HEK293 (cell line): ENCODE data around the gene C2CD4C.

ENCODE experiments used
- CTCF ChIA-PET: fragments of 350-600 bp; formaldehyde crosslinking; extraction: SDS; loops from one replicate; lab custom pipeline; 2021; ENCODE audit warnings: antibody characterized with exemption; lab: Yijun Ruan, JAX
- POLR2A ChIA-PET: fragments of 300-600 bp; formaldehyde crosslinking; extraction: SDS; loops from one replicate; lab custom pipeline; 2020; ENCODE audit warnings: antibody characterized with exemption, inconsistent platforms; lab: Yijun Ruan, JAX
- H3K27ac ChIP-seq: fragments of 200-500 bp; sonication (Bioruptor generic); 2 replicates; pipeline ENCODE4 v1.5.1; 2014; ENCODE audit warnings: low read depth, low read length, control low read depth, inconsistent platforms; ENCODE audit errors: extremely low read depth
- H3K36me3 ChIP-seq, 2 experiments: fragments of 200-500 bp in 1 of 2; sonication (Bioruptor generic) in 1 of 2; 1 replicate in 1 of 2; 2 replicates in 1 of 2; pipeline ENCODE4 v1.5.1; 2014 to 2017; ENCODE audit warnings: inconsistent platforms in 2 of 2, low read length in 2 of 2; ENCODE audit not compliant: control insufficient read depth in 2 of 2, insufficient read depth in 1 of 2
- H3K4me1 ChIP-seq: fragments of 200-500 bp; sonication (Bioruptor generic); 2 replicates; pipeline ENCODE4 v1.5.1; 2014; ENCODE audit warnings: mild to moderate bottlenecking, low read length, inconsistent platforms; ENCODE audit not compliant: control insufficient read depth, insufficient read depth
- H3K4me3 ChIP-seq: 2 replicates; pipeline ENCODE4 v1.5.1; 2011; ENCODE audit warnings: low read depth, mild to moderate bottlenecking, control low read depth, low read length, moderate library complexity
- H3K9me3 ChIP-seq: fragments of 200-500 bp; sonication (Bioruptor generic); 2 replicates; pipeline ENCODE4 v1.5.1; 2014; ENCODE audit warnings: low read depth, low read length, inconsistent platforms; ENCODE audit not compliant: control insufficient read depth, insufficient read depth
- ELK4 ChIP-seq: IDR thresholded peaks from 2 replicates; pipeline ENCODE4 v1.6.1; 2011; ENCODE audit warnings: mild to moderate bottlenecking, low read depth, low read length, borderline replicate concordance
- GFI1B ChIP-seq: fragments of 450-650 bp; formaldehyde crosslinking; IDR thresholded peaks from 2 replicates; pipeline ENCODE4 v1.5.1; 2016; ENCODE audit warnings: missing biosample characterization, missing genetic modification characterization
- GLI4 ChIP-seq: fragments of 450-650 bp; formaldehyde crosslinking; IDR thresholded peaks from 2 replicates; pipeline ENCODE4 v1.5.1; 2016; ENCODE audit warnings: missing biosample characterization, missing genetic modification characterization
- GLIS2 ChIP-seq: fragments of 450-650 bp; formaldehyde crosslinking; IDR thresholded peaks from 2 replicates; pipeline ENCODE4 v1.5.1; 2016; ENCODE audit warnings: missing biosample characterization, missing genetic modification characterization
- HOXA7 ChIP-seq: sonication (generic); formaldehyde crosslinking; IDR thresholded peaks from 2 replicates; pipeline ENCODE4 v1.8.1; 2022; ENCODE audit warnings: missing genetic modification reagents, borderline replicate concordance
- SALL2 ChIP-seq: fragments of 450-650 bp; formaldehyde crosslinking; IDR thresholded peaks from 2 replicates; pipeline ENCODE4 v1.5.0; 2017; ENCODE audit warnings: missing biosample characterization, mild to moderate bottlenecking, missing genetic modification characterization, borderline replicate concordance
- TCF7L2 ChIP-seq: IDR thresholded peaks from 2 replicates; pipeline ENCODE4 v1.6.1; 2011; ENCODE audit warnings: low read depth, mild to moderate bottlenecking, inconsistent platforms, low read length, moderate library complexity, borderline replicate concordance
- ZBTB1 ChIP-seq: fragments of 450-650 bp; formaldehyde crosslinking; IDR thresholded peaks from 2 replicates; pipeline ENCODE4 v1.5.1; 2016; ENCODE audit warnings: missing biosample characterization, missing genetic modification characterization
- ZNF366 ChIP-seq: fragments of 450-650 bp; formaldehyde crosslinking; conservative IDR thresholded peaks from 2 replicates; pipeline ENCODE4 v1.5.1; 2016; ENCODE audit warnings: missing biosample characterization, missing genetic modification characterization
- ZNF416 ChIP-seq: fragments of 450-650 bp; formaldehyde crosslinking; IDR thresholded peaks from 2 replicates; pipeline ENCODE4 v1.5.1; 2016; ENCODE audit warnings: missing biosample characterization, missing genetic modification characterization
- ZNF433 ChIP-seq: fragments of 450-650 bp; formaldehyde crosslinking; IDR thresholded peaks from 2 replicates; pipeline ENCODE4 v1.5.1; 2016; ENCODE audit warnings: missing biosample characterization, missing genetic modification characterization, low read depth
- ZNF561 ChIP-seq: fragments of 450-650 bp; IDR thresholded peaks from 2 replicates; pipeline ENCODE4 v1.5.1; 2018; ENCODE audit warnings: missing biosample characterization, missing genetic modification characterization, borderline replicate concordance
- ZNF843 ChIP-seq: fragments of 450-650 bp; formaldehyde crosslinking; IDR thresholded peaks from 2 replicates; pipeline ENCODE4 v1.5.1; 2016; ENCODE audit warnings: missing biosample characterization, missing genetic modification characterization
- TF ChIP-seq, protein P1 (sequence below): fragments of 450-650 bp; formaldehyde crosslinking; optimal IDR thresholded peaks from 2 replicates; pipeline ENCODE3; 2016; ENCODE audit warnings: missing biosample characterization, mild to moderate bottlenecking, missing genetic modification characterization
- TF ChIP-seq, protein P2 (sequence below): fragments of 450-650 bp; formaldehyde crosslinking; IDR thresholded peaks from 2 replicates; pipeline ENCODE4 v1.5.1; 2016; ENCODE audit warnings: missing biosample characterization, missing genetic modification characterization
- TF ChIP-seq, protein P3 (sequence below): fragments of 450-650 bp; formaldehyde crosslinking; IDR thresholded peaks from 2 replicates; pipeline ENCODE4 v1.5.1; 2016; ENCODE audit warnings: missing biosample characterization, missing genetic modification characterization

C2CD4C gene

DNA sequence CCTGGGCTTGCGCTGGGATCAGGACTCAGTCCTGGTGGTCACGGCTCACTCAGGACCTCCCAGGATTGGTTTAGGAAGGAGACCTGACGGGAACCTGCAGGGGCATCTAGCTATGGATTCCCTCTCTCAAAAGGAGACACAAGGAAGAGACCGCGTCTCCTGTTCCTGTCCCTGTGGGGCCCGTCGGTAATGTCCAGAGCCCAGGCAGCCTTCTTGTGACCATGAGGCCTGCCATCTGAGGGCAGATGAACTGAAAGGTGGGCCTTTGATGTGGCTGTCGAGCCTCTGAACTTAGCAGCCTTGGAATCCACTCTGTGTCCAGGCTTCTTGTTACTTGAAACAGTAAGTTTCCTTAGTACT, 32.9 kb downstream of the C2CD4C start:
- TF ChIP-seq SALL2 (no peak), ZNF416 (tag by site-specific recombination) (no peak), ZNF366 (tag by site-specific recombination) (no peak), GFI1B (tag by site-specific recombination) (no peak), ELK4 (no peak)
- TF ChIP-seq, protein P1, sequence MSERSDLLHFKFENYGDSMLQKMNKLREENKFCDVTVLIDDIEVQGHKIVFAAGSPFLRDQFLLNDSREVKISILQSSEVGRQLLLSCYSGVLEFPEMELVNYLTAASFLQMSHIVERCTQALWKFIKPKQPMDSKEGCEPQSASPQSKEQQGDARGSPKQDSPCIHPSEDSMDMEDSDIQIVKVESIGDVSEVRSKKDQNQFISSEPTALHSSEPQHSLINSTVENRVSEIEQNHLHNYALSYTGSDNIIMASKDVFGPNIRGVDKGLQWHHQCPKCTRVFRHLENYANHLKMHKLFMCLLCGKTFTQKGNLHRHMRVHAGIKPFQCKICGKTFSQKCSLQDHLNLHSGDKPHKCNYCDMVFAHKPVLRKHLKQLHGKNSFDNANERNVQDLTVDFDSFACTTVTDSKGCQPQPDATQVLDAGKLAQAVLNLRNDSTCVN, result no peak
- TF ChIP-seq, all 188 proteins: peak for 0
- no peak overlapping the region for H3K4me3 ChIP-seq
- no peaks in the 10 kb centered on the region for H3K36me3 ChIP-seq
- CTCF ChIA-PET, result no interaction called here
- no peak overlapping the region for H3K27ac ChIP-seq
- POLR2A ChIA-PET, result no interaction called here
- no peaks in the 10 kb centered on the region for H3K9me3 ChIP-seq
- H3K4me1 ChIP-seq, result no peaks in the 10 kb centered on the region

DNA sequence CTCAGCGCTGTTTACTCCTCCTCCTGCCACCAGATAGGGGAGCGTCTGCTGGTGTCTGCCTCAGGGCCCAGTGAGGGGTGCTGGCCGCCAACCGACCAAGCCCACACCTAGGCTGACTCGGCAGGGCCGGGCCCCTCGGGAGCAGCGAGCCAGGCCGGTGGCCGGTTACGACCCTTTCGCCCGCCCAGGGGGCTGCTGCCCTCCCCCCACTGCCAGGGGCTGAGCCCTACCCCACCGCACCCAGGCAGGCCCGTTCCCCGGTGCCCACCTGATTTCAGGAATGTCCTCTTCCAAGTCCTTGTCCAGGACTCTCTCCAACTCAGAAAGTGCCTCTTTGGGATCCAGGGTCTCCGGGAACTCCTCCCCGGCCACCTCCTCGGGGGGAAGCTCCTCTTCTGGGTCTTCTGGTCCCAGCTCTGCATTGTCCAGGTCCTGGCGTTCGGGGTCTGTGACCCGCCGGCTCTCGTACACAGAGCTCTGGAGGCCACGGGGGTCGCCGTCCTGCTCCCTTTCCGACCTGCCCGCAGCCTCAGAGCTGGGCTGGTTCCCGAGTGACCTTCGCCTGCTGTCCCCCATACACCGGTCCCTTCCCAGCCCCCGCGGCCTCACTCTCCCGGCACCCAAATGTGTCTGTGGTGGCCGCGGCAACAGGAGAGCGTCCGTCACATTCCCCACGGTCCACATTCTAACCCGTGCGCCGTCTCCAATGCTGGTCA, 33.4 kb downstream of the C2CD4C start:
- no peak for TF ChIP-seq ZBTB1 (tag by site-specific recombination)
- Histone ChIP-seq H3K9me3 (no peaks in the 10 kb centered on the region), H3K4me1 (no peaks in the 10 kb centered on the region), H3K4me3 (no peak overlapping the region), H3K36me3 (no peaks in the 10 kb centered on the region), H3K27ac (no peak overlapping the region)
- POLR2A ChIA-PET, result no interaction called here
- CTCF ChIA-PET, result no interaction called here

DNA sequence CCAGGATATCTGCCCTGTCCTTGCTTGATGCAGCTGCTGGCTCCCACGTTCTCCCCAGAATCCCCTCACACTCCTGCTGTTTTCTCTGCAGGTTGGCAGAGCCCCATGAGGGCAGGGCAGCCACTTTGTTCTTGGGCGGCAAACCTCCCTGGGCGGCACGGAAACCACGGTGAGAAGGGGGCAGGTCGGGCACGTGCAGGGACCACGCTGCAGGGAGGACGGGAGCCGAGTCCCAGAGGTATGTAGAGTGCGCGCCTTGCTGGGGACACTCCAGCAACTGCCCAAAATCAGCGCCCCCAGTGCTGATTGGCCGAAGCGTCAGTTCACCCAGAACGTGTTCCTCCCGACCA, 34.1 kb downstream of the C2CD4C start:
- Histone ChIP-seq H3K9me3 (no peaks in the 10 kb centered on the region), H3K36me3 (no peaks in the 10 kb centered on the region), H3K4me1 (no peaks in the 10 kb centered on the region), H3K4me3 (no peak overlapping the region), H3K27ac (no peak overlapping the region)
- TF ChIP-seq ZNF561 (tag by site-specific recombination) (no peak), HOXA7 (CRISPR knock-in tag) (no peak), GLI4 (no peak), TCF7L2 (no peak), ZNF843 (tag by site-specific recombination) (no peak), ZNF433 (tag by site-specific recombination) (no peak), GLIS2 (no peak)
- TF ChIP-seq, protein P2, sequence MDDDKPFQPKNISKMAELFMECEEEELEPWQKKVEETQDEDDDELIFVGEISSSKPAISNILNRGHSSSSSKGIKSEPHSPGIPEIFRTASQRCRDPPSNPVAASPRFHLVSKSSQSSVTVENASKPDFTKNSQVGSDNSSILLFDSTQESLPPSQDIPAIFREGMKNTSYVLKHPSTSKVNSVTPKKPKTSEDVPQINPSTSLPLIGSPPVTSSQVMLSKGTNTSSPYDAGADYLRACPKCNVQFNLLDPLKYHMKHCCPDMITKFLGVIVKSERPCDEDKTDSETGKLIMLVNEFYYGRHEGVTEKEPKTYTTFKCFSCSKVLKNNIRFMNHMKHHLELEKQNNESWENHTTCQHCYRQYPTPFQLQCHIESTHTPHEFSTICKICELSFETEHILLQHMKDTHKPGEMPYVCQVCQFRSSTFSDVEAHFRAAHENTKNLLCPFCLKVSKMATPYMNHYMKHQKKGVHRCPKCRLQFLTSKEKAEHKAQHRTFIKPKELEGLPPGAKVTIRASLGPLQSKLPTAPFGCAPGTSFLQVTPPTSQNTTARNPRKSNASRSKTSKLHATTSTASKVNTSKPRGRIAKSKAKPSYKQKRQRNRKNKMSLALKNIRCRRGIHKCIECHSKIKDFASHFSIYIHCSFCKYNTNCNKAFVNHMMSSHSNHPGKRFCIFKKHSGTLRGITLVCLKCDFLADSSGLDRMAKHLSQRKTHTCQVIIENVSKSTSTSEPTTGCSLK (tag by site-specific recombination), result no peak
- TF ChIP-seq, protein P3, sequence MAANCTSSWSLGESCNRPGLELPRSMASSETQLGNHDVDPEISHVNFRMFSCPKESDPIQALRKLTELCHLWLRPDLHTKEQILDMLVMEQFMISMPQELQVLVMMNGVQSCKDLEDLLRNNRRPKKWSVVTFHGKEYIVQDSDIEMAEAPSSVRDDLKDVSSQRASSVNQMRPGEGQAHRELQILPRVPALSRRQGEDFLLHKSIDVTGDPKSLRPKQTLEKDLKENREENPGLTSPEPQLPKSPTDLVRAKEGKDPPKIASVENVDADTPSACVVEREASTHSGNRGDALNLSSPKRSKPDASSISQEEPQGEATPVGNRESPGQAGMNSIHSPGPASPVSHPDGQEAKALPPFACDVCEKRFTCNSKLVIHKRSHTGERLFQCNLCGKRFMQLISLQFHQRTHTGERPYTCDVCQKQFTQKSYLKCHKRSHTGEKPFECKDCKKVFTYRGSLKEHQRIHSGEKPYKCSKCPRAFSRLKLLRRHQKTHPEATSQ, result no peak
- CTCF ChIA-PET, result no interaction called here
- POLR2A ChIA-PET, result interaction anchor here (0.6 kb wide), 1 partner anchor 199 kb away, joined by 3 read pairs; no protein-coding TSS in a partner anchor
